ENCODE results near the gene ASH1L.
"Not testable (repeated sequence)": the region's sequence is repeated elsewhere in the genome, so short reads cannot be mapped to it uniquely, and the experiment has no call there.

The ASH1L gene

GRCh38 chr1:155339515-155340097, 223.0 kb downstream of the ASH1L start:
- in situ Hi-C loops (cut with HindIII; ENCODE audit: low sequenced_read_pairs): no loop called here

- in situ Hi-C loops (cut with HindIII; ENCODE audit: low sequenced_read_pairs): no loop called here
These were observed 227.6 kb downstream of the ASH1L start for GRCh38 chr1:155334962-155335361.

- in situ Hi-C loops (cut with HindIII; ENCODE audit: low sequenced_read_pairs): no loop called here
These were observed 232.5 kb downstream of the ASH1L start for GRCh38 chr1:155329980-155330598.

GRCh38 chr1:155328856-155329255, 233.7 kb downstream of the ASH1L start:
- in situ Hi-C loops (cut with HindIII; ENCODE audit: low sequenced_read_pairs): not testable (repeated sequence)

GRCh38 chr1:155327981-155328380, 234.6 kb downstream of the ASH1L start:
- in situ Hi-C loops (cut with HindIII; ENCODE audit: low sequenced_read_pairs): no loop called here

GRCh38 chr1:155326631-155327037, 236.0 kb downstream of the ASH1L start:
- in situ Hi-C loops (cut with HindIII; ENCODE audit: low sequenced_read_pairs): no loop called here

GRCh38 chr1:155326020-155326526, 236.5 kb downstream of the ASH1L start:
- in situ Hi-C loops (cut with HindIII; ENCODE audit: low sequenced_read_pairs): no loop called here

- in situ Hi-C loops (cut with HindIII; ENCODE audit: low sequenced_read_pairs): no loop called here
These were observed 237.1 kb downstream of the ASH1L start for GRCh38 chr1:155325603-155325893.

GRCh38 chr1:155324717-155325602, 237.6 kb downstream of the ASH1L start:
- in situ Hi-C loops (cut with HindIII; ENCODE audit: low sequenced_read_pairs): no loop called here

- in situ Hi-C loops (cut with HindIII; ENCODE audit: low sequenced_read_pairs): no loop called here
These were observed 238.4 kb downstream of the ASH1L start for GRCh38 chr1:155324037-155324716.

GRCh38 chr1:155323729-155324036, 238.9 kb downstream of the ASH1L start:
- in situ Hi-C loops (cut with HindIII; ENCODE audit: low sequenced_read_pairs): no loop called here

GRCh38 chr1:155322953-155323728, 239.5 kb downstream of the ASH1L start:
- in situ Hi-C loops (cut with HindIII; ENCODE audit: low sequenced_read_pairs): no loop called here

GRCh38 chr1:155322571-155322952, 240.0 kb downstream of the ASH1L start:
- in situ Hi-C loops (cut with HindIII; ENCODE audit: low sequenced_read_pairs): no loop called here

- in situ Hi-C loops (cut with HindIII; ENCODE audit: low sequenced_read_pairs): no loop called here
These were observed 240.7 kb downstream of the ASH1L start for GRCh38 chr1:155321639-155322503.

GRCh38 chr1:155320661-155321617, 241.7 kb downstream of the ASH1L start, which contains the start of gene RUSC1:
Gene RUSC1 (plus strand): TSS chr1:155320894. CDS start chr1:155321774, 880 bp downstream.
- in situ Hi-C loops (cut with HindIII; ENCODE audit: low sequenced_read_pairs): no loop called here

GRCh38 chr1:155320252-155320651, 242.4 kb downstream of the ASH1L start:
- in situ Hi-C loops (cut with HindIII; ENCODE audit: low sequenced_read_pairs): no loop called here

- in situ Hi-C loops (cut with HindIII; ENCODE audit: low sequenced_read_pairs): no loop called here
These were observed 243.1 kb downstream of the ASH1L start for GRCh38 chr1:155319536-155319935.

- in situ Hi-C loops (cut with HindIII; ENCODE audit: low sequenced_read_pairs): no loop called here
These were observed 244.5 kb downstream of the ASH1L start for GRCh38 chr1:155318082-155318481.

GRCh38 chr1:155316922-155317321, 245.7 kb downstream of the ASH1L start:
- in situ Hi-C loops (cut with HindIII; ENCODE audit: low sequenced_read_pairs): no loop called here

All from DLD1 (cell line).